Measurements from ENCODE around the gene CLEC20A.

CLEC20A gene

GRCh38 chr1:178531887-178532286 lies 35.1 kb upstream of the CLEC20A start:
- TF ChIP-seq REST (IDR thresholded peaks at IDR 0.05; ENCODE audit: insufficient read depth in 1 of 2, low read depth in 2 of 2, low read length in 2 of 2) (no peak), POLR2AphosphoS5 (IDR thresholded peaks at IDR 0.05; ENCODE audit: low read depth, low read length) (no peak)

- no peak for TF ChIP-seq REST (IDR thresholded peaks at IDR 0.05; ENCODE audit: insufficient read depth in 1 of 2, low read depth in 2 of 2, low read length in 2 of 2)
- no peak for TF ChIP-seq SIN3A (IDR thresholded peaks at IDR 0.05; ENCODE audit: borderline replicate concordance, insufficient read depth, low read length)
- TF ChIP-seq POLR2AphosphoS5 (IDR thresholded peaks at IDR 0.05; ENCODE audit: low read depth, low read length): no peak
- no peak for TF ChIP-seq FOXP2 (optimal IDR thresholded peaks at IDR 0.05; ENCODE audit: borderline replicate concordance, extremely low read depth, extremely low read length, insufficient read depth)
- no peak for TF ChIP-seq TAF1 (IDR thresholded peaks at IDR 0.05; ENCODE audit: borderline replicate concordance, insufficient read depth, low read length)
Observed at GRCh38 chr1:178530502-178530901, 33.7 kb upstream of the CLEC20A start.

- no peak for TF ChIP-seq SIN3A (IDR thresholded peaks at IDR 0.05; ENCODE audit: borderline replicate concordance, insufficient read depth, low read length)
Observed at GRCh38 chr1:178530037-178530402, 33.3 kb upstream of the CLEC20A start.

GRCh38 chr1:178529364-178530036 lies 32.7 kb upstream of the CLEC20A start:
- no peak for TF ChIP-seq TAF1 (IDR thresholded peaks at IDR 0.05; ENCODE audit: borderline replicate concordance, insufficient read depth, low read length)

GRCh38 chr1:178528953-178529335 lies 32.2 kb upstream of the CLEC20A start:
- TF ChIP-seq POLR2AphosphoS5 (IDR thresholded peaks at IDR 0.05; ENCODE audit: low read depth, low read length) (no peak), SIN3A (IDR thresholded peaks at IDR 0.05; ENCODE audit: borderline replicate concordance, insufficient read depth, low read length) (no peak), FOXP2 (optimal IDR thresholded peaks at IDR 0.05; ENCODE audit: borderline replicate concordance, extremely low read depth, extremely low read length, insufficient read depth) (no peak), TAF1 (IDR thresholded peaks at IDR 0.05; ENCODE audit: borderline replicate concordance, insufficient read depth, low read length) (no peak), REST (IDR thresholded peaks at IDR 0.05; ENCODE audit: insufficient read depth in 1 of 2, low read depth in 2 of 2, low read length in 2 of 2) (no peak)

- TF ChIP-seq TAF1 (IDR thresholded peaks at IDR 0.05; ENCODE audit: borderline replicate concordance, insufficient read depth, low read length) (no peak), POLR2AphosphoS5 (IDR thresholded peaks at IDR 0.05; ENCODE audit: low read depth, low read length) (no peak), SIN3A (IDR thresholded peaks at IDR 0.05; ENCODE audit: borderline replicate concordance, insufficient read depth, low read length) (no peak), FOXP2 (optimal IDR thresholded peaks at IDR 0.05; ENCODE audit: borderline replicate concordance, extremely low read depth, extremely low read length, insufficient read depth) (no peak), REST (IDR thresholded peaks at IDR 0.05; ENCODE audit: insufficient read depth in 1 of 2, low read depth in 2 of 2, low read length in 2 of 2) (no peak)
Observed at GRCh38 chr1:178528228-178528952, 31.6 kb upstream of the CLEC20A start.

Data from PFSK-1 (cell line).